ENCODE measurements around the gene ZNF516. TPM values are rescaled to one million over a fixed set of nuclear protein-coding genes. Genes with fewer than 3 reads are reported as not detected.

ZNF516 gene
- total RNA-seq, 1 donor from 2014 or later: 28.0 TPM

DNA sequence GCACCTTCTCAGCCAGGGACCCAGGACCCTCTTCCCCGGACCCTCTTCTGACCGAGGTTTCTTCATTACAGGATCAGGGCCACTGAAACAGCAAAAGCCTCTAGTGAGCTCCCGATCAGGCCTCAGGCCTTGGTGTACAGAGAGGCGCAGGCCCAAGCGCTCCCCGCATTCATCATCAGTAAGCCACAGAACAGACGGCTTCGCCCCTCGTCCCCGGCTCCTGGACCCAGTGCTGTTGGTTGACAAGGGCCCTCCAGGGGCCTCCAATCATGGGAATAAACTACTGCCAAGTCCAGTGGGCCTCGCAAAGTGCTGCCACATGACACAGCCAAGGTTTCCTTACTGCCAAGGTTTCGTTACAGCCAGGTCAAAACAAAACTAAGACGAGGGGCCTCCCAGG lies 111.4 kb downstream of the ZNF516 start:
- H3K4me1 ChIP-seq: no peaks in the 10 kb centered on the region
- no peaks in the 10 kb centered on the region for H3K27me3 ChIP-seq
- no peak overlapping the region for H3K4me3 ChIP-seq
- H3K36me3 ChIP-seq: peaks cover 3% of the 10 kb centered on the region
- intact Hi-C loops (cut with DNase I): no loop called here
- TF ChIP-seq, protein P1, sequence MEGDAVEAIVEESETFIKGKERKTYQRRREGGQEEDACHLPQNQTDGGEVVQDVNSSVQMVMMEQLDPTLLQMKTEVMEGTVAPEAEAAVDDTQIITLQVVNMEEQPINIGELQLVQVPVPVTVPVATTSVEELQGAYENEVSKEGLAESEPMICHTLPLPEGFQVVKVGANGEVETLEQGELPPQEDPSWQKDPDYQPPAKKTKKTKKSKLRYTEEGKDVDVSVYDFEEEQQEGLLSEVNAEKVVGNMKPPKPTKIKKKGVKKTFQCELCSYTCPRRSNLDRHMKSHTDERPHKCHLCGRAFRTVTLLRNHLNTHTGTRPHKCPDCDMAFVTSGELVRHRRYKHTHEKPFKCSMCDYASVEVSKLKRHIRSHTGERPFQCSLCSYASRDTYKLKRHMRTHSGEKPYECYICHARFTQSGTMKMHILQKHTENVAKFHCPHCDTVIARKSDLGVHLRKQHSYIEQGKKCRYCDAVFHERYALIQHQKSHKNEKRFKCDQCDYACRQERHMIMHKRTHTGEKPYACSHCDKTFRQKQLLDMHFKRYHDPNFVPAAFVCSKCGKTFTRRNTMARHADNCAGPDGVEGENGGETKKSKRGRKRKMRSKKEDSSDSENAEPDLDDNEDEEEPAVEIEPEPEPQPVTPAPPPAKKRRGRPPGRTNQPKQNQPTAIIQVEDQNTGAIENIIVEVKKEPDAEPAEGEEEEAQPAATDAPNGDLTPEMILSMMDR (IDR thresholded peaks at IDR 0.05): no peak
- ATAC-seq (no peak), DNase-seq (no peak)
- H3K27ac ChIP-seq: no peak overlapping the region
- H3K9me3 ChIP-seq: no peaks in the 10 kb centered on the region

DNA sequence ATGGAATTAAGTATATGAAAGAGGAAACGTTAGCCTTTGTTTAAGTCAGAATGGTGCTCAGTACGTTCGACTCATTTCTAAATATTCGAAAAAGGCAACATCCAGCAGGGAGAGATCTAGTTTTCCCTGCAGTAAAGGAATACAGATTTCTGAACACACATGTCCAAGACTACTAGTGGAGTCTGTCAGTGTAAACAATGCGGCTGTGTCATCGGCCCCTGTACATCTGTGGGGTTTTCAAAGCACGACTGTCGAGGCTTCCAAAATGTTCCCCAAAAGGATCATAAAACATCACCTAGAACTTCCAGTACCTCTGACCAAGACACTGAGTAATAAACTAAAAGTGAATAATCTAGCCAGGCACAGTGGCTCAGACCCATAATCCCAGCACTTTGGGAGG lies 112.8 kb downstream of the ZNF516 start:
- Histone ChIP-seq H3K4me3 (no peak overlapping the region), H3K9me3 (no peaks in the 10 kb centered on the region), H3K36me3 (peaks cover 7% of the 10 kb centered on the region), H3K4me1 (no peaks in the 10 kb centered on the region), H3K27me3 (no peaks in the 10 kb centered on the region), H3K27ac (no peak overlapping the region)
- ATAC-seq (no peak), DNase-seq (no peak)
- intact Hi-C loops (cut with DNase I): no loop called here
- TF ChIP-seq, protein P1 (IDR thresholded peaks at IDR 0.05): no peak

DNA sequence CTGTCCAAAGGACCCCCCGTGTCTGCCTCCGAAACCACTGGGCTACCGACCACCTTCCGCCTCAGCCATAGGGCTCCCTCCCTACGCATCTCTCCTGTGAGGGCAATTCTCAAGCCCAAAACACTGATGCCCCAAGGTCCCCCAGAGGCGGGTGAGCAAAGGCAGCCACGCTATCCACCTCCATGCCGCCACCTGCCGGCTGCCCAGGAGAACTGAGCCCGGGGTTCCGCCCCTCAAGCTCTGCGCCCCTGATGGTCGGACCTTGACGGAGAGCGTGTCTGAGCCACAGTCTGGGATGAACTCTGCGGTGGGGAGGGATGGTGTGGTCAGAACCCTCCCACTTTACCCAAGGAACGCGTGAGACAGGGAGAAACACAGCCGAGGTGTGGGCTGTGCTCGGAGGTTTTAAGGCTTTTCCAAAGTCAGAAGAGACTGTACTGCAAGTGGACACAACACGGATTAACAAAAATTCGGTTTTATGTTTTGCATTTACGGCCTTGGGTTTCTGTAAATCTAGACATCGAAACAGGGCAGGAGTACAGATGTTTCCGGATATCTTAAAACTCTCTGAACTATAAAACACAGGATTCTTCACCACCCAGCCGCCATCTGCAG lies 114.1 kb downstream of the ZNF516 start:
- TF ChIP-seq, protein P1 (IDR thresholded peaks at IDR 0.05): peak; percentile 41
- ATAC-seq (peak; percentile 12), DNase-seq (no peak)
- Histone ChIP-seq H3K4me1 (no peaks in the 10 kb centered on the region), H3K27ac (no peak overlapping the region), H3K27me3 (no peaks in the 10 kb centered on the region), H3K4me3 (no peak overlapping the region), H3K9me3 (no peaks in the 10 kb centered on the region), H3K36me3 (peaks cover 7% of the 10 kb centered on the region)
- intact Hi-C loops (cut with DNase I): no loop called here

DNA sequence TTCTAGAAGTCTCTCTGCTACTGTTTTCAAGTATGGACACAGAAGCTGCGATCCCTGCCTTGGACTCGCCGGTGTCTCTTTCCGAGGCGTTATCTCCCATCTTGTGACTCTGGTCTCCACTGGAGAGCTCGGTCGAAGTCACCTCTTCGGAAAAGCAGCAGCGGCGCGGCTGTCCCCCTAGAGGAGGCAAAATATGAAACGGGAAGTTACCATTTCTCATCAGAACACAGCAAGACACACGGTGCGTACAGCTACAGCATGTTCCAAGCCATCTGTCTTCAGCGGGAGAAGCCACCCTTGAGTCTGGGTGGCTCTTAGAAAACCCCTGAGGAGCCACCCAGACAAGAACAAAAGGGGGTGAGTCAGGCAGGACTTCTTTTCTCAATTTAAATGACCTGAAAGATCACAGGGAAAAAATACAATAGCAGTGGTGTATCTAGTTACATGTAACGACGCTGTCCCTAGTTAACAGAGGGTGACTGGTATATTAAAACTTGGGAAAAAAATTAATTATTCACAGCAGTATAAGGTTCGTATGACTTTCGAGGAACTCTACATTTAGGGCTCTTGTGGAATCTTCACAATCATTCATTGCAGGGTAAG lies 114.8 kb downstream of the ZNF516 start:
- H3K27me3 ChIP-seq: no peaks in the 10 kb centered on the region
- ATAC-seq: no peak
- no peaks in the 10 kb centered on the region for H3K9me3 ChIP-seq
- H3K36me3 ChIP-seq: peaks cover 7% of the 10 kb centered on the region
- no peak overlapping the region for H3K27ac ChIP-seq
- intact Hi-C loops (cut with DNase I): no loop called here
- no peak for DNase-seq
- TF ChIP-seq, protein P1 (IDR thresholded peaks at IDR 0.05): no peak
- H3K4me1 ChIP-seq: no peaks in the 10 kb centered on the region
- H3K4me3 ChIP-seq: no peak overlapping the region

DNA sequence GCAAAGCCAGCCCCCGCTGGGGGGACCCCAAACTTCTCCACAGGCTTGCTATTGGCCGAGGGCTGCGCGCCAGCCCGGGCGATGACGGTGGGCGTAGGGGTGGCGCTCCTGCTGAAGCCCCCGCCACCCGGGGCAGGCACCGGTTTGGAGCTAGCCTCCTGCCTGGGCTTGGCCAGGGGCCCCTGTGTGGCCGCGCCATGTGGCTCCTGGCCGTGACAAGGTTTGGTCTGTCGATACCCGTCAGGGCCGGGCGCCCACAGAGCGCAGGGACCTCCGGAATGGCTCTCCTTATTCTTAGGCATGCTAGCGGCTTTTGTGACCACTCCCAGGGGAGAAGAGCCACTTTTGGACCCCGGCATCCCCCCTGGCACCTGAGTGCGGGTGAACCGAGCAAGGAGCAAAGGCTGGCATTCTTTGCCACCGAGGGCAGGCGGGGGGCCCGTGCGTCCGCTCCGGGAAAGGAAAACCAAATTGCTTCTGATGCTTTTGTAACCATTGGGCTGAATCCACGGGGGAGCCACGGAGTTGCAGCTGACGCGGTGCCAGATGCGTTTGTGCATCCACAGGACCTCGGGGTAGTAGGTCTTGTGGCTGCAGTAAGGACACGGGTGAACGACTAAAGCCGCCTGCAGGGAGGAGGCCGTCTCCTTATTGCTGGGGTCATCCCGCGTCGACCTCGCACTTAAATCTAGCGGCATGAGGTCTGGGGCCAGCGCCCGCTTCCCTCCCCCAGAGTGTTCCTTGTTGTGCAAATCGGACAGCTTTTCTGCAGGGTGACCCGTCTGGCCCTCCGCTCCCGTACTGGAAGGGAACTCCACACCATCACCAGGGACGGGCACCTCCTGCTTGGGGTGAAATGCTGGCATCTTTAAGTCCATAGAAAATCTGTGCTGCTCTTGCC lies 115.6 kb downstream of the ZNF516 start:
- Histone ChIP-seq H3K27me3 (no peaks in the 10 kb centered on the region), H3K27ac (no peak overlapping the region), H3K4me3 (no peak overlapping the region), H3K9me3 (no peaks in the 10 kb centered on the region), H3K4me1 (no peaks in the 10 kb centered on the region), H3K36me3 (peaks cover 7% of the 10 kb centered on the region)
- no peak for DNase-seq
- intact Hi-C loops (cut with DNase I): no loop called here
- TF ChIP-seq, protein P1 (IDR thresholded peaks at IDR 0.05): no peak
- no peak for ATAC-seq

Data from upper lobe of right lung (tissue), 1 donor.